GM12865 (cell line): ENCODE results near the gene USP6NL.

Source experiments
- DNase-seq: peaks from one replicate; pipeline ENCODE4 v3.0.0; 2010; ENCODE audit warnings: low read depth
- H3K4me3 ChIP-seq: 2 replicates; pipeline ENCODE4 v1.5.1; 2011; ENCODE audit warnings: mild to moderate bottlenecking, low read depth, low read length, control low read depth
- CTCF ChIP-seq: IDR thresholded peaks from 2 replicates; pipeline ENCODE4 v1.5.1; 2011; ENCODE audit warnings: low read length, control low read depth, low read depth, inconsistent platforms; ENCODE audit not compliant: insufficient read depth; ENCODE audit errors: missing control alignments

The USP6NL gene

DNA sequence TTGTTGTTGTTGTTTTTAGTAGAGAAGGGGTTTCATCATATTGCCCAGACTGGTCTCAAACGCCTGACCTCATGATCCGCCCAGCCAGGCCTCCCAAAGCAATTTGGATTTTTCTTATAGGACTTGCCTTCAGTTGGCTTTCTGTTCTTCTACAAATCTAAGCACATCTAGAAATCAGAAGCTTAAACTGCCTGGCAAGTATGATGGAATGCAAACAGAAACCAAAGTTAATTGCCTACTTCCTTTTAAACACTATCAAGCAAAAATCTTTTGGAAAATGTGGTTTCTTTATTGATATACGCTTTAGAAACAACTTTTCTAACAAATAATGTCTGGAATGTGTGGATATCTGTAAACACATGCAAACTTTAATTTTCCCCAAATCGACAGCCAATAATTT is 64.9 kb downstream of the USP6NL start:
- no peak overlapping the region for H3K4me3 ChIP-seq
- no peak for DNase-seq
- no peak for TF ChIP-seq CTCF

DNA sequence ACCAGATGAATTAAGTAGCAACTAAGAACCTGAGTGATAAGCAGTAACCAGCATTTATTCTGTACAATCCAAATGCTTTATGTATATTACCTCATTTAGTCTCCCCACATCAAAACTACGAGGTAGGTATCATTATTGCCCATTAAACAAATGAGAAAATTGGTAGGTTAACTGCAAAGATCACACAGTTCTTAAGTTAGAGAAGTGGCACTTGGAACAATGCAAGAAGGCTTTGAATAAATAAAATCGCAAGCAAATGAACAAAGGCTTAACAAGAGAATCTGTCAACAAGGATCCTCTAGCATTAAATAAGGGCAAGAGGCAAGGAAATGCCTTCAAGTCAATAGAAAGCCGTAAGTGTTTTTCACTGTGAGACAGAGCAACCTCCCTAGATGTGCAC is 70.2 kb downstream of the USP6NL start:
- no peak for TF ChIP-seq CTCF
- DNase-seq = no peak
- no peak overlapping the region for H3K4me3 ChIP-seq

DNA sequence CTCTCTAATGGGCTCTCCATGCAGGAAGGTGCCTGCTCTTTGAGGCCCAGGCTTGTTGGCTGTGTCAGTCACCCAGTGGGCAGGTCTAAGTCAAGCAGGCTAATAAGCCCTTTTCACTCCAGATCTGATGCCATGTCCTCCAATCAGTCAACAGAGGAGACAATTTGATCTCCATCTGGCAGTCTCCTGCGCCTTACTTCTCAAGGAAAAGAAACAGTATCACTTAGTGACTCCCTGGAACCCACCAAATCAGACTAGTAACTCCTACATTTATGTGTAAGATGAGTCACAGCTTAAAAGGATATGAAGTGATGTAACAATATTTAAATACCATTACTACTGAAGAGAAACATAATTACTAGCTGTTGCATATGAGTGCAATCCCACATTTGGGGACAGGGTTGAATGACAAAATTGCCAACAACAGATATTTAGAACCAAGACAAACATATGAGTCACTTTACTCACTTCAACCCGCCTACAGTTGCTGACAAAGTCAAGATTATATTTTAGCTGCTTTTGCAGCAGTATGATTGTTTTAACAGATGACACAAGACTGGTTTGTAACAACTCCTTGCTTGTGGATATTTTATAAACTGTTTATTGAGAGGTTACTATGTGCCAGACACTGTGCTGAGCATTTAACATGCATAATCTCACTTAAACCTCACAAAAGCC is 72.1 kb downstream of the USP6NL start:
- no peak for DNase-seq
- no peak overlapping the region for H3K4me3 ChIP-seq
- no peak for TF ChIP-seq CTCF

GRCh38 chr10:11538834-11539190 is 72.6 kb downstream of the USP6NL start:
- no peak for DNase-seq
- TF ChIP-seq CTCF = no peak
- no peak overlapping the region for H3K4me3 ChIP-seq

DNA sequence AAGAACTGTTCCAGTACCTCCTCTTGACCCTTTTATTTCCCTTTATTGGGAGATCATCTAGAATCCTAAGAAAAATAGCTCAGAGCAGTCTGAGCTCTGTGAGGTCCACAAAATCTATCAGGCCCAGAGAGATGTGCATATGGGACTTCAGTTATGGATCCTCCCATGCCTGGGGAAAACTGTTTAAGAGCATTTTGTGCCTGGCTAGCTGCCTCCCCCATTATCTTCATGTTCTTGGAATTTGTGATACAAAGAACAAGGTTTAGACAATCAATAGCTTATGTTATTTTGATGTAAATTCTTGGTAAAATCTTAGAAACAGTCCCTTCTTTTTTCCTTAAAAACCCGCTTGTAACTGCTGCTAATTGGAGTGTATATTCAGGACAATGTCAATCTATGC is 75.2 kb downstream of the USP6NL start:
- no peak for DNase-seq
- H3K4me3 ChIP-seq = no peak overlapping the region
- TF ChIP-seq CTCF = no peak

DNA sequence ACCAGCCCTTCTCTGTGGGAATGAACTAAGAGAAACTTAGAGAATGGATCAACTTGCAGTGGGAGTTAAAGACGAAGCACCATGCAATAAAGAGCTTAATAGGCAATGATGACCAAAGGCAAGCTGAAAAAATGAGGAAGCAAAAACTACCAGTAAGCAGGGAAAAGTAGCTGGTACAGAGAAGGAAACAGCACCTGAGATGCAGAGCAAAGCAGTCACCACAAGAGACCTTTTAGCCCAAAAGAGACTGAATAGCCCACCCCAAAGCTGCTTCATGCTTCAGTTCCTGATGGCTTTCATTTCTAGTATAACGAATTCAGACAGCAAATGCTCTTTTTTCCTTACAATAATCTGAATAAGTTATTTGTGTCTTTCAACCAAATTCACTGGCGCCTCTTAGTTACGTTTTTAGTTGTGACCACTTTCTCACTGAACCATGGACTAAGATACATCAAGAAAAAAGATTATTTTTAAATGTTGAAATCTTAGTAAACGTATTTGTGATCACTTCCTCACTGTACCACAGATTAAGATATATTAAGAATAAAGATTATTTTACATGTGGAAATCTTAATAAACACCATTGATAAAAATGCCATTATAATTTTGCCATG is 76.0 kb downstream of the USP6NL start:
- TF ChIP-seq CTCF = no peak
- peak; percentile 66 for DNase-seq
- H3K4me3 ChIP-seq = peak overlapping the region; percentile 7; the same call in 1 of the 2 replicates

DNA sequence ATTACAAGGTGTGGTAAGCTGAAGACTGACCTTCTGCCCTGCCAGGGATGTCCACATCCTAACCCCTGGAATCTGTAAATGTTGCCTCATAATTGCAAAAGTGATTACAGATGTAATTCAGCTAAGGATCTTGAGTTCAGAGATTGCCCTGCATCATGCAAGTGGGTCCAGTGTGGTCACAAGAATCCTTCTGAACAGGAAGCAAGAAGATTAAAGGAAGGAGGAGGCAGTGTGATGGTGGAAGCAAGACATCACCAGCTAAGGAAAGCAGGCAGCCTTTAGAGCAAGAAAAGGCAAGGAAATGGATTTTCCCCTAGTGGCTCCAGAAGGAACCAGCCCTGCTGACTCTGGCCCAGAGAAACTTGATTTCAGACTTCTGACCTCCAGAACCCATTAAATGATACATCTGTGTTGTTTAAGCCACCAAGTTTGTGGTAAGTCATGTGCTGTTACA is 78.1 kb downstream of the USP6NL start:
- DNase-seq = peak; percentile 45
- no peak overlapping the region for H3K4me3 ChIP-seq
- peak; percentile 32 for TF ChIP-seq CTCF
